HG02943 (cell line): ENCODE results near the gene CHIT1.
"Not testable (repeated sequence)": the region's sequence is repeated elsewhere in the genome, so short reads cannot be mapped to it uniquely, and the experiment has no call there.

Experiments used
- ATAC-seq: cut with Tn5 transposase; IDR thresholded peaks from one replicate; pipeline ENCODE4 v1.9.1; 2021; ENCODE audit warnings: mild to moderate bottlenecking, low read depth, moderate library complexity; ENCODE audit not compliant: unreplicated experiment

CHIT1 gene

DNA sequence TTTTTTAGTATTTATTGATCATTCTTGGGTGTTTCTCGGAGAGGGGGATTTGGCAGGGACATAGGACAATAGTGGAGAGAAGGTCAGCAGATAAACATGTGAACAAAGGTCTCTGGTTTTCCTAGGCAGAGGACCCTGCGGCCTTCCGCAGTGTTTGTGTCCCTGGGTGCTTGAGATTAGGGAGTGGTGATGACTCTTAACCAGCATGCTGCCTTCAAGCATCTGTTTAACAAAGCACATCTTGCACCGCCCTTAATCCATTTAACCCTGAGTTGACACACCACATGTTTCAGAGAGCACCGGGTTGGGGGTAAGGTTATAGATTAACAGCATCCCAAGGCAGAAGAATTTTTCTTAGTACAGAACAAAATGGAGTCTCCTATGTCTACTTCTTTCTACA is 36.7 kb upstream of the CHIT1 start:
- ATAC-seq = not testable (repeated sequence)

DNA sequence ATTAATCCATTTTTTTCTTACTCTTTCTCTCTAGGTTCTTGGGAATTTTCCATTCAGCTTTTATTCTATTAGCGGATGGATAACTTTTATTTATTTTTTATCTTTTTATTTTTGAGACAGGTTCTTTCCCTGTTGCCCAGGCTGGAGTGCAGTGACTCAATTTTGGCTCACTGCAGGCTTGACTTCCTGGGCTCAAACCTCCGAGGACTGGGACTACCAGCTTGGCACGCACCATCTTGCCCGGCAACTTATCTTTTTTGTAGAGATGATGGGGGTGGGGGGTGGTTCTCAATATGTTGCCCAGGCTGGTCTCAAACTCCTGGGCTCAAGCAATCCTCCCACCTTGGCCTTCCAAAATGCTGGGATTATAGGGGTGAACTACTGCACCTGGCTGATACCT is 36.1 kb upstream of the CHIT1 start:
- ATAC-seq = no peak

DNA sequence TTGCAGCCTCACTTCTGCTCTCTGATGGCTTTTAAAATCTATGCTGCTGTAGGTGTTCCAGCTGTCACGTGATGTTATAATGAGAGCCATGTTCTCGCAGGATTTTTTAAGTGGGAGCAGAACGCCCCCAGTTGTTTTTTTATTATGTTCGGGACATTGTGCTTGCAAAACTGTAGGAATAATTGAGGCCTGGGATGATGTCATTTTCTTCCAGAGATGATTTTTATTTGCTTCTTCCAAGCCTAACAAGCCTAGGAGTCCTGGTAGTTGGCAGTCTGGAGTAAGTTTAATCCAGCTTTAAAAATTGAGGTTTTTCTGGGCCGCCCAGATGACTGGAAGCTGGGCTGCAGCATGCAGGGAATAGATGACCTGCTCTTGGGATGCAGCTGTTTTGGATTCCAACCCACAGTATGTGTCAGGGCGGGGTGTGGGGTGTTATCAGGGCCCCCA is 34.6 kb upstream of the CHIT1 start:
- ATAC-seq = no peak

DNA sequence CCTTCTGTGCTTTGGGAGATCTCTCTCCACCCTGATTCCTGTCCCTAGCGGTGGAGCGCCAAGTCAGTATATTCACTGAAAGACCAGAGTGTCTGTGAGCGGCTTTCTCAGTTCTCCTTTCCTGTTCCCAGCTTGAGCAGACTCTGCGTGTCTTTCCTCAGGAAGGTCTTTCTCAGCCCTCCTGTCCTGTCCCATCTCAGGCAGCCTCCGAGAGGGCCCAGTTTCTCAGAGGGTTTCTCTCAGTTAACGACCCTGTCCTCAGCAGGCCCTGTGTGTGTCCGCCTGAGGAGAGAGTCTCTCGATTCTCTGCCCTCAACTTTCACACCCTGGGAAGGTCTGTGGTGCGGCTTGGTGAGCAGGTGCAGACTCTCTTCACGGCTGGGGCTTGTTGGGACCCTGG is 34.0 kb upstream of the CHIT1 start:
- ATAC-seq = no peak

DNA sequence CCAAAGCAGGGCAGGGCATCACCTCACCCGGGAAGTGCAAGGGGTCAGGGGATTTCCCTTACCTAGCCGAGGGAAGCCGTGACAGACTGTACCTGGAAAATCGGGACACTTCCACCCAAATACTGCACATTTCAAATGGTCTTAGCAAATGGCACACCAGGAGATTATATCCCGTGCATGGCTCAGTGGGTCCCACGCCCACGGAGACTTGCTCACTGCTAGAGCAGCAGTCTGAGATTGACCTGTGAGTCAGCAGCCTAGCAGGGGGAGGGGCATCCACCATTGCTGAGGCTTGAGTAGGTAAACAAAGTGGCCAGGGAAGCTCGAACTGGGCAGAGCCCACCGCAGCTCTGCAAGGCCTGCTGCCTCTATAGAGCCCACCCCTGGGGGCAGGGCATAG is 27.2 kb upstream of the CHIT1 start:
- ATAC-seq = not testable (repeated sequence)

DNA sequence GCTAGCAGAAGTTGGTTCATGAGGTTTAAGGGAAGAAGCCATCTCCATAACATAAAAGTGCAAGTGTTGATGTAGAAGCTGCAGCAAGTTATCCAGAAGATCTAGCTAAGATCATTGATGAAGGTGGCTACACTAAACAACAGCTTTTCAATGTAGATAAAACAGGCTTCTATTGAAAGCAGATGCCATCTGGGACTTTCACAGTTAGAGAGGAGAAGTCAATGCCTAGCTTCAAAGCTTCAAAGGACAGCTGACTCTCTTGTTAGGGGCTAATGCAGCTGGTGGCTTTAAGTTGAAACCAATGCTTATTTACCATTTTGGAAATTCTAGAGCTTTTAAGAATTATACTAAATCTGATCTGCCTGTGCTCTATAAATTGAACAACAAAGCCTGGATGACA is 25.3 kb upstream of the CHIT1 start:
- not testable (repeated sequence) for ATAC-seq

DNA sequence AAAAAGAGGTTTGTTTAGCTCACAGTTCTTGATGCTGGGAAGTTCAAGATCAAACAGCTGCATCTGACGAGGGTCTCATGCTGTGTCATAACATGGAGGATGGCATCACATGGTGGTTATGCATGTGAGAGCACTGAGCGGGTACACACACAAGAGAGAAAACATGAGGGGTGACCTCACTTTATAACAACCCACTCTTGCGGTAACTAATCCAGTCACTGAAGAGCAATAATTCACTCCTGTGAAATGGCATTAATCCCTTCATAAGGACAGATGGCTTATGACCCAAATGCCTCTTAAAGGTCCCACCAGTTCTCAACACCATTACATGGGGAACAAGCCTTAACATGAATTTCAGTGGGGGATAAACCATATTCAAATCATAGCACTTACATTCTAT is 23.2 kb upstream of the CHIT1 start:
- ATAC-seq = no peak

DNA sequence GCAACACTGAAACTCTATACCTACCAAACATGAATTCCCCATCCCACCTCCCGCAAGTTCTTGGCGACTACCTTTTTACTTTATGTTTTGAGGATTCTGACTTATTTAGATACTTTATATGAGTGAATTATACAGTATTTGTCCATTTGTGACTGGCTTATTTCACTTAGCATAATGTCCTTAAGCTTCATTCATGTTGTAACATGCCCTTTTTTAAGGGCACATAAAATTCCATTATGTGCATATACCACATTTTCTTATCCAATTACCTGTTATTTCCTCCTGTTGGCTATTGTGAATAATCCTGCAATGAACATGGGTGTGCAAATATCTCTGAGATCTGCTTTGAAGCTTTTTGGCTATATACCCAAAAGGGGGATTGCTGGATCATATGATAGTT is 22.0 kb upstream of the CHIT1 start:
- ATAC-seq = no peak

DNA sequence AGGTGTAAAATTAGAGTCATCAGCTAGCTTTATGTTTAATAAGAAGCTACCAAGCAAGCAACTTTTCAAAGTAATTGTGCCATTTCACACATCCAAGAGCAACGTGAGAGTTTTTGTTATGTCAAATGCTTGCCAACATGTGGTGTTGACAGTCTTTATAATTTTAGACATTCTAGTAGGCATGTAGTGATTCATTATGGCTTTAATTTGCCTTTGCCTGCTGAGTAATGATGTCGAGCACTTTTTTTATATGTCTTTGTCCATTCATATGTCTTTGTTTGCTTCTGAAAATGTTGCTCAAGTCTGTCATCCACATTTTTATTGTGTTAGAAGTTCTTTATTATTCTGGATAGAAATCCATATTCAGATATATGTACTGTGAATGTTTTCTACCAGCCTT is 21.4 kb upstream of the CHIT1 start:
- no peak for ATAC-seq

DNA sequence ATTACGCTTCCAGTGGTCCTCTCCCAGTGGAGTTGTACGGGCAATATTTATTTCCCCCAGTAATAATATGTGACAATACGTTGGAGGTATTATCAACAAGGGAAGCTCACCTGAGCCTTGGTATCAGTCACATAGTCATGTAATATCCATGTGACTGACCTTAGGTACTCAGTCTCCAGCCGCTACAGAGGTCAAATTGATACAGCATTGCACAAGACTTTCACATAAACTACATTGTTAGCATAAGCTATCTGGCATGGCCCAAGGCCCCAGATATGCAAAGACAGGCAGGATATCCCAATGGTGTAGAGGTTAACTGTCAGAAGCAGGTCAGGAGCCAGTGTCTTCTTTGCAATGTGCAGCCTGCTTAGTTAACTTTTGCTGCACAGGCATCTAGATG is 15.3 kb upstream of the CHIT1 start:
- no peak for ATAC-seq

DNA sequence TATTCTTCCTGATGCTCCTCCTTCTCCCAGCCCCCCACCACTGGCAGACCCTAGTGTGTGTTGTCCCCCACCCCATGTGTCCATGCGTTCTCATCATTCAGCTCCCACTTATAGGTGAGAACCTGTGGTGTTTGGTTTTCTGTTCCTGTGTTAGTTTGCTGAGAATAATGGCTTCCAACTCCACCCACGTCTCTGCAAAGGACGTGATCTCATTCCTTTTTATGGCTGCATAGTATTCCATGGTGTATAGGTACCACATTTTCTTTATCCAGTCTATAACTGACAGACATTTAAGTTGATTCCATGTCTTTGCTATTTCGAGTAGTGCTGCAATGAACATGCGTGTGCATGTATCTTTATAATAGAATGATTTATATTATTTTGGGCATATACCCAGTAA is 12.2 kb upstream of the CHIT1 start:
- not testable (repeated sequence) for ATAC-seq

DNA sequence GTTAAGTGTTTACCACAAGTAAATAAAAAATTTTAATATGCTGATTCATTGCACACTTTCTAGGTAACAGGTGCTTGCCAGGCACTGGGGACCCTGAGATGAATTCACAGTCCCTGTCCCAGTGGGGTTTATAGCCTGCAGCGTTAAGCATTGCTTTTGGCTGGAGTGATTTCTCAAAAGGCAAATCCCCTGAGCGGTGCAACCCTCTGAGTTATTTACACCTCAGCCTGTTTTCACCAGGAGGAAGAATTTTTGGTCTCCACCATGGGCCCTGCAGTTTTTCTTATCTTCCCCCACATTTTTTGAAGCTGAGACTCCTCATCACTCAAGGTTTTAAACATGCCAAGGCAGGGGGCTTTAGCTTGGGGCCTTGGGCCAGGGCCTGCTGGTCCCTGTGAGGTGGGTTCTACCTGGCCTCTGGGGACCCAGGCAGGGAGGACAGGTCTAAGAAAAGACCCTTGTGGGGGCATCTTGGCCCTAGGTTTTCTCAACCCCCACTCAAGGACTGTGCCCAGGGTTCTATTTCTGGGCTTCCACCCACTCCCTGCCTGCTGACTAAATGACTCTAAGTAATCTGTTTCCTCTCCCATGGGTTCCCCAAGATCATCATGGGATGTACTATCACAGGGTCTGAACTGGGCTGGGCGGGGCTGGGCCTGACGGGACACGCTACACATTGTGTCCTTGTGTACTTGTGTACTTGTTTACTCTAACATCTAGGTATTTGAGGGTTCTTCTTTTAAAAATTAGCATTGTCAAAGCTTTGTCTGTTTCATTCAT is 10.2 kb upstream of the CHIT1 start:
- ATAC-seq = no peak

DNA sequence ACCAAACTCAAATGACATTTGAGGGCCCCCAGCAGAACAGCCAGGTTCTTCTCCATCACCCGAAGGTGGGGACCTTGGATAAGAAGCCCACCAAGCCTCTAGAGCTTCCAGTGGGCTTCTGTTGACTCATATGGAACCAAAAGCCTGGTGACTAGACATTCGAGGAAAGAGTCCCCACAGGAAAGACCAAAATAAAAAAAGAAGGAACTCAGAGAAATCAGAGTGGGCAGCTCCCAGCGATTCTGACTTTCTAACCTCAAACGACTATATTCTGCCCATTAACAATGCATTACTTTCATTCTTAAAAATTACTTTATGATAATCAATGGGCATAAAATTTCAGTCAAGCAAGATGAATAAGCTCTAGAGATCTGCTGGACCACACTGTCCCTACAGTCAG is 9.6 kb upstream of the CHIT1 start:
- no peak for ATAC-seq

DNA sequence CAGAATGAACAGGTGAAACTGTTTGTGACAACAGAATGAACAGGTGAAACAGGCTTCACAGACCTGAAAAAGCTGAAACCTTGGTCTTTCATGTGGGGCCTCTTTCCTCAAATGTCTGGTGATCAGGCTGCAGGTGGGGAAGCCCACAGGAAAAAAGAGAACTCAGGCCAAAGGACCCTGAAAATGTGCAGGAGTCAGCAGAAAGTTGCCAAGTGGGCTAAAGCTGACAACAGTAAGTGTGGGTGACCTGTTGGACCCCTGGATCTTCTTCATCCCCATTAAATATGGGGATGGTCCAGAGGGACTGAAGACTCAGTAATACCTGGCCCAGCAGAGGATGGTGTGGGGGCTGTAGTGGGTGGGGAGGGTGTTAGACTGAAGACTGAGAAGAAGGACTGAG is 9.1 kb upstream of the CHIT1 start:
- ATAC-seq = no peak

DNA sequence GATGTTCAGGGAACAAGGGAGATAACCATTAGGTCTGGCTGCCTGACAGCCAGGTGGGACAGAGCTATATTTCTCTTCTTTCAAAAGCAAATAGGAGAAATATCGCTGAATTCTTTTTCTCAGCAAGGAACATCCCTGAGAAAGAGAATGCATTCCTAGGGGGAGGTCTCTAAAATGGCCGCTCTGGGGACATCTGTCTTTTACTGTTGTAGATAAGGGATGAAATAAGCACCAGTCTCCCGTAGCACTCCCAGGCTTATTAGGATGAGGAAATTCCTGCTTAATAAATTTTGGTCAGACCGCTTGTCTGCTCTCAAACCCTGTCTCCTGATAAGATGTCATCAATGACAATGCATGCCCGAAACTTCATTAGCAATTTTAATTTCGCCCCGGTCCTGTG is 5.4 kb upstream of the CHIT1 start:
- not testable (repeated sequence) for ATAC-seq

DNA sequence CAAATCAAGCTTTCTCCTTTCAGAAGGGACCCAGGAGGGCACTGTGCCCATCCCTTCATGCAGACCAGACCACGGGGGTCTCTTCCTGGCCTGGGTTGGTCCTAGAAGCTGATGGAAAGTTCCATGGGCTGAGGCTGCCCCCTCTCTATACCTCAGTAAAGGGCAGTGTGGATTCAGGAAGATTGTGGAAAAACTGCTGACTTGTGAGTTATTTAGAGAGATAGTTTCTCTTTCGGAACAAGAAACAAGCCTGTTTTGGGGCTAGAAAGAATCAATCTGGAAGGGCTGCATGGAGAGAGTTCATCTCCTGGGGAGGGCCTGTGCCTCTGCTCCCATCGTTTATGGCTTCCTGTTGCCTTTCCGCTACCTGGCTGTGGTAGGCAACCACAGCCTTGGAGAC is 803 bp downstream of the CHIT1 start:
- ATAC-seq = no peak

DNA sequence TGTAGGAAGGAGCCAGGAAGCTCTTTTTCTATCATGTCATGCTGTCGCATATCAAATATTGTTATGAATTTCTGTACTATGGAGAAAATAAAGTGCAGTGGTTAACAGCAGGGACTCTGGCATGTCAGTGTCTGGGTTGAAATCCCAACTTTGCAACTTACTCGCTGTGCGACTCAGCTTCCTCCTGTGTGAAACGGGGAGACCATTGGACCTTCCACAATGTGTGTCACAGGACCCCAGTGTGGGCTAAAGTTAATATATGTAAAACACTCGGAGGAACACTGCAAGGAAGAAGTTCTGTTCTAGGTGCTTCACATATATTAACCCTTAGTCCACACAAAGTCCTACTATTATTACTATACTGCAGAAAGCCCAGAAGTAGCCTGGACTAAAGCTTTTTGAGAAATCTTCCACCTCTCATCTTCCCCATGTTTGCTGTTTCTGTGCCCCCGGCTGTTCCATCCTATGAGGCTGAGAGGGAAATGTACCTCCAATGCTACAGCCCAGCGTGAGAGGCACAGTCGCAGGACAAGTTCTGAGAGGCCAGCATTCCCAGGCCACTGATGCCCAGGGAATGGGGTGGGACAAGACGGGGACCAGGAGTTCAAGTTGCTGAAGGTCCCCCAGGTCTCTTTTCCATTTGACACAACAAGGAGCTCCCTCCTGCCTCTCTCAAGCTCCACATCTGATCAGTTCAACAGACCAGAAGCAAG is 1.9 kb downstream of the CHIT1 start:
- no peak for ATAC-seq

DNA sequence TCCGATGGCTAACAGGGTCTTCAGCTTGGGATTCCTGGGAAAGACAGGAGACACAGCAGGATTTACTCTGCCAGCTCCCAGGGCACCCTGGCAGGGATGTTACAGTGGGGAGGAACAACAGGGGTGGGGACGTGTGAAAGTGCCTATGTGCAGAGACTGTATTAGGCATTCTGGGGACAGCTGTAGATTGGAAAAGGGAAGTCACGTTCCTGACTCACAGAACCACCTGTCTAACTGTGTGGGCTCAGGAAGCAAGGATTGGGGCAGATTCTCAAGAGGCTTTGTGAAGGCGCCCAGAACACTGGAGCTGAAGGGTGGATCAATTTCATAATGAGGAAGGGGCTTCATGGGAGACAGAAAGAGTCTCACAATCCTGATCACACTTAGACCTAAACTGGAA is 4.4 kb downstream of the CHIT1 start:
- no peak for ATAC-seq

DNA sequence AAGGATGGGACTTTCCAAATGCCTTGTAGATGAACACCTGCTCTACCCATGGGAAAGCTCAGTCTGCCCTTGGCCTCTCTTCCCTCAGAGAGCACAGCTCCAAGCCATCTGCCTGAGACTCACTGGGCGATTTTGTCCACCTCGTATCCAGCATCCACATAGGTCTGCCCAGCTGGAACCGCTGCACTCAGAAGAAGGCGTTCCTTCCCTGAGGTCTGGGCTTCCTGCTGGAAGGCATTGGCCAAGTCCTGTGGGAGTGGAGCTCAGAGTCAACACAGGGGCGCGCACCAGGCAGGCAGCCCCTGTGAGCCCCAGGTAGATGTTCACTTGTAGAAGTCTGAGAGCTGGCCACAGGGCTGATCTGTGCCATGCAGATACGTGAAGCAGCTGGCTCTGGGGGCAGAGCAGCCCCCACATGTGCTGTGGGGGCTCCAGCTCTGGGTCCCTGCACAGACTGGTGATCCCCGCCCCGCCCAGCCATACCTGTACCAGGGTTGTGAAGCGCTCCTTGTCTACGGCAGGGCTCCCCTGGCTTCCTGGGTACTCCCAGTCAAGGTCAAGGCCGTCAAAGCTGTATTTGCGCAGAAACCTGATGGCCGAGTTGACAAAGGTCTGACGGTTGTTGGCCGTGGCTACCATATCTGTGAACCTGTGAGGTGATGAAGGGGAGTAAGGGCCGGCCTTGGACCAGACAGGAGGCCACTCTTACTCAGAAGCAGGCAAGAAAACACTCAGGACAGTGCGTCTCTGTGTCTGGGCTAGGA is 6.3 kb downstream of the CHIT1 start:
- ATAC-seq = no peak

DNA sequence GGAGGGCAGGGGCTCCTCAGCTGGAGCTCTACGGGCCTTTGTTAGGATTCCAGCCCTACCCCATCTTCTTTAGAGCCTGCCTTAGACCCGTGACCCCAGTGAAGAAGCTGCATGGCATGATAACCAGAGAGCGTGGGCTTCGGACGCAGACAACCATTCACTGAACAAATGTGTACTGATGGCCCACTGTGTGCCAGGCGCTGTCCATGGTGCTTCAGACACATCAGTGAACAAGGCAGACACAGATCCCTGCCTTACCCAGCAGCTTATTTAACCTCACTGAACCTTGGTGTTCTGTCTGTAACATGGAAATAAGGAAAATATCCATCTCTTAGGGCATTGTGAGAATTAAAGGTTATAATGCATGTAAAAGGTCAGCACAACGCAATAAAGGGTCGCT is 9.5 kb downstream of the CHIT1 start:
- ATAC-seq = no peak

DNA sequence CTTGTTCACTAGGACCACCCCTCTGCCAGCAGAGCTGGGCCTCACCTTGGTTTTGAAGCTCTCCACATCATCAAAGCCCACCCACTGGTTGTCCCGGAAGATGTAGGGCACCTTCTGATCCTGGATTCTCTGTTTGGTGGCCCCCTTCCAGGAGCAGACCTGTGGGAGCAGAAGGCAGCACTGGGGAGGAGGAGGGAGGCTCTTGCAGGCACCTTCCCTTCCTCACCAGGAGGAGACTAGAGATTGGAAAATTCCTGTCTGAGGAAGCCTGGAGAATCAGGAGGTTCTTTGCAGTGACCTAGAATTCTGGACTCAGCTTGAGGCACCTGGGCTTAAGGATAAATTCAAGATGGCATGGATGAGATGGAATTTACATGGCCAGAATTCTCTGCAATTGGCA is 10.3 kb downstream of the CHIT1 start:
- no peak for ATAC-seq
